GM19467 (cell line): ENCODE results near the gene POC1B.

Experiments
- ATAC-seq: cut with Tn5 transposase; IDR thresholded peaks from one replicate; pipeline ENCODE4 v1.9.1; 2021; ENCODE audit warnings: mild to moderate bottlenecking, moderate library complexity; ENCODE audit not compliant: unreplicated experiment

Gene POC1B

GRCh38 chr12:89497467-89497866 lies 28.4 kb downstream of the POC1B start:
- no peak for ATAC-seq

DNA sequence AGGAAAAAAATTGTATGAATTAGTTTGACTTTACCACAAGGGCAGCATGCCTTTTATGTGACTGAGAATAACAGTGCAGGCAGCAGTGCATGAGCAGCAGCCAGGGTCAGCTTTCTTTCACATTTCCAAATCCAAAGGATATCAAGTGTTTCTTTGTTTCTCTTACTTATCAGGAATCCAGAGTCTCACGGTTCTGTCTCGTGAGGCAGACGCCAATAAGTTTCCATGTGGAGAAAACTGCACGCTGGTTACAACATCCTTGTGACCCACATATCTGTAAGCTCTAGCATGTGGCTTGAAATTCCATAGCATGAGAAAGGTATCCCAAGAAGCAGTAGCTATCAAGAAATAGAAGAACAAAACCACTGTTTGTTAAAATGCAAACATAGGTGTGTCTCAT lies 28.8 kb downstream of the POC1B start:
- ATAC-seq: no peak

- ATAC-seq: peak; percentile 45
Observed at GRCh38 chr12:89494411-89495231, 31.2 kb downstream of the POC1B start.

GRCh38 chr12:89493670-89494302 lies 32.1 kb downstream of the POC1B start:
- ATAC-seq: no peak

GRCh38 chr12:89492883-89493282 lies 33.0 kb downstream of the POC1B start:
- no peak for ATAC-seq

GRCh38 chr12:89490922-89491321 lies 34.9 kb downstream of the POC1B start:
- no peak for ATAC-seq

- ATAC-seq: no peak
Observed at GRCh38 chr12:89486264-89486663, 39.6 kb downstream of the POC1B start.

GRCh38 chr12:89484470-89484869 lies 41.4 kb downstream of the POC1B start:
- no peak for ATAC-seq

DNA sequence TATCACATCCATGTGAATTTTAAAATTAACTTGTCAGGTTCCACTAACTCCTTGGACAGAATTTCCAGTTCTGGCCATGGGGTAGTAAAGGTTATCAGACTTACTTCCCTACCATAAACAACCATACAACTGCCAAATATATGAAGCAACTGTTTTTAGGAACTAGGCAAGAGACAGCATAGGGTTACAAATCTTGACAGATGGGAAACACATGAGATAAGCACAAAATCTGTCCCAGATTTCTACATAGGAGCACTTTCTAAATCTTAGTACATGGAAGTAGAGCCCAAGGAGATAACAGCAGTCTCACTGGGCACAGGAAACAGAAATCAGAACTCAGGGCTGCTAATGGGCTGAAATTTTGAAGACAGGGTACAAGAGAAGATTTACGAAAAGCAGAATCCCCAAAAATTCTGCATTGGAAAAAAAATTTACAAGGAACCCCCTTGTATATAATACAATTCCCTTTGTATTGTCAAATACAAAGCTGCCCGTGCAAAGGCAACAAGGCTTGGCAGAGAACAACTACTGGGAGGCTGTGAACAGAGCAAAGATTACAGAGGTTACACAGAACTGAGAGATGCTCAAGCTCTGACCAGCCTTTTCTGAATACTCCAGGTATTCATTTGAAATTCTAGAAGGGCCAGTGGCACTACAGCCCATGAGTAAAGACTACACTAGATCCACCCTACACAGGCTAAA lies 44.5 kb downstream of the POC1B start:
- no peak for ATAC-seq

DNA sequence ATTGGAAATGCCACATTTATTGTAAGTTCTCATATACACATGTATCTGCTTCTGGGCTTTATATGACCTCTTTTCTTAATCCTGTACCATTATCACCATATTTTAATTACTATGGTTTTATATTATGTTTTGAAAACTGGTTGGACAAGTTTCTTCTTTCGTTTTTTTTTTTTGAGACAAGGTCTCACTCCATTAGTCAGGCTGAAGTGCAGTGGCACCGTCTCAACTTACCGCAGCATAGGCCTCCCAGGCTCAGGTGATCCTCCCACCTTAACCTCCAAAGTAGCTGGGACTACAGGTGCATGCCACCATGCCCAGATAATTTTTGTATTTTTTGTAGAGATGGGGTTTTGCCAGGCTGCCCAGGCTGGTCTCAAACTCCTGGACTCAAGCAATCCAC lies 45.9 kb downstream of the POC1B start:
- no peak for ATAC-seq

DNA sequence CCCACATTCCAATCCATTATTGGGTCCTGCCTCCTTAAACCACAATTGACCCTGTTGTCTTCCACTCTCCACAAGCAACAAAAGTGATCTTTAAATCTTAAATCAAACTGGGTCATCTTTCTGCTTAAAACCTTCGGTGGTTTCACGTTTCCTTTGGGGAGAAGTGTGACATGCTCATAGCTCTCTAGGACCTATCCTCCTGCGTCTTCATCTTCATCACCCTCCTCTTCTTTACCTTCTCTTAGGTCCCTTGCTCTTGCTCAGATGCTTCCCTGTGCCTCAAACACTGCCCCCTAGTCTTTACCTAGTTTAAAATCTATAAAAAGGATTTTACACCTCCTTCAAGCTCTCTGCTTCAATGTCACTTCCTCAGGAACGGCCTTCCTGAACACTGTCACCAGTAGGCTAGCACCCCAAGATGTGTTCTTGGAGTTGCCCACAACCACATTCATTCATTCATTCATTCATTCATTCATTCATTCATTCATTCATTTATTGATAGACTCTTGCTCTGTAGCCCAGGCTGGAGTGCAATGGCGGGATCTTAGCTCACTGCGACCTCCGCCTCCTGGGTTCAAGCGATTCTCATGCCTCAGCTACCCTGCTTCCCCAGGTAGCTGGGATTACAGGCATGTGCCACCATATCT lies 48.1 kb downstream of the POC1B start:
- ATAC-seq: no peak

DNA sequence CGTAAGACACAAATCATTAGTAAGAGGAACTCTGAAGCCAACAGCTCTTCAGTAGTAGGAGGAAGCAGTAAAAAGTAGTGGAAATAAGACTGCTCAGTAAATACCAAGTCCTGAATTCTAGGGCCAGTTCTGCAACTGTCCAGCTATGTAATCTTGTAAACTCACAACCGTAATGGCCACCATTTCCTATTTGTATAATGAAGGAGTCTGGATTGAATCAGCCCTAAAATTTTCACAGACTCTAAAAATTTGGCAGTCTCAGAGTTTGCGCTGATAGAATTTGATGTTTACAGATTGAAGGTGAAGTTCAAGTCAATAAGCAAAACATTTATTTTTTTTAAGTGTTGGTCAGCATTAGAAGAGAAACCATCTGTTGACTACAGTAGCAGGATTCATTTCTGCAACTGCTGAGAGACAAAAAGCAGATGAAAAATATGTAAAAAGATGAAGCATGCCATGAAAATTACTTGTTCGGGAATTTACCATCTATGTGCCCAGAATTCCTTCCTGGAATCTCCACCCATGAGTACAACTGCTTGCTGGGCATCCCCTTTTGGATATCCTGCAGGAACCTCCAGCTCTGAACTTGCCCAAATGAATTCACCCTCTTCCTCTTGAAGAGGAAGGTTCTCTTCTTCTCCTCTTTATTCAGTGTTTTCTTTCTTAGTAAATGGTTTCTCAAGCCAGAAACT lies 48.8 kb downstream of the POC1B start:
- no peak for ATAC-seq

DNA sequence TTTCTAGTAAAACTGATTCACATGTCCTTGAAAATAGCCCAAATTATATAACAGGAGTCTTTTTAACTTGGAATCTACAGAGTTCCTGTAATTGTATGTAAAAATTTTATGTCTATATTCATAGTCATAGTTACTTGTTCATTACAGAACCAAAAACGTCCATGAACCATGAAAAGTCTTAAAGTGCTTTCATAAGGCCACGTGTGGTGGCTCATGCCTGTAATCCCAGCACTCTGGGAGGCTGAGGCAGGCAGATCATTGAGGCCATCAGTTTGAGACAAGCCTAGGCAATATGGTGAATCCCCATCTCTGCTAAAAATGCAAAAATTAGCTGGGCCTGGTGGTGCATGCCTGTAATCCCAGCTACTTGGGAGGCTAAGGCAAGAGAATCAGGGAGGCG lies 49.6 kb downstream of the POC1B start:
- ATAC-seq: no peak

- peak; percentile 48 for ATAC-seq
Observed at GRCh38 chr12:89475203-89475990, 50.5 kb downstream of the POC1B start.

GRCh38 chr12:89474615-89475014 lies 51.2 kb downstream of the POC1B start:
- ATAC-seq: no peak

- no peak for ATAC-seq
Observed at GRCh38 chr12:89472508-89472907, 53.3 kb downstream of the POC1B start.

- ATAC-seq: peak; percentile 50
Observed at GRCh38 chr12:89470741-89471509, 54.9 kb downstream of the POC1B start.

DNA sequence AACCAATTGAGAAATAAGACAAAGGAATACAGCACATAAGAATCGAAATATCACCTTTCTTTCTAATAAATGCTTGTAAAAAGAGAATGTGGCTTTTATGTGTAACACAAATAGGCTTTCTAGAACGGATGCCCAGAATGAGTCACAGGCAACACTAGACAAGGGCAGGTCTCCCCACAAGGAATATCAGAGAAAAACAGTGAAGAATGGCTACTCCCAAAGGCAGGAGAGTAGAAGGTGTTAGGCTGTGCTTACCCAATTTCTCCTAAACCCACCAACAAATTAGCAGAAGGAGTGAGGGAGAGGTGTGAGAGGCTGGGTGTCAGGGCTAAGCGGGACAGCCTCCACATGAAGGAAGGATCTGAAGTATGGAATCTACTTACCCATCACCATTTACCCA lies 56.5 kb downstream of the POC1B start:
- ATAC-seq: peak; percentile 43

DNA sequence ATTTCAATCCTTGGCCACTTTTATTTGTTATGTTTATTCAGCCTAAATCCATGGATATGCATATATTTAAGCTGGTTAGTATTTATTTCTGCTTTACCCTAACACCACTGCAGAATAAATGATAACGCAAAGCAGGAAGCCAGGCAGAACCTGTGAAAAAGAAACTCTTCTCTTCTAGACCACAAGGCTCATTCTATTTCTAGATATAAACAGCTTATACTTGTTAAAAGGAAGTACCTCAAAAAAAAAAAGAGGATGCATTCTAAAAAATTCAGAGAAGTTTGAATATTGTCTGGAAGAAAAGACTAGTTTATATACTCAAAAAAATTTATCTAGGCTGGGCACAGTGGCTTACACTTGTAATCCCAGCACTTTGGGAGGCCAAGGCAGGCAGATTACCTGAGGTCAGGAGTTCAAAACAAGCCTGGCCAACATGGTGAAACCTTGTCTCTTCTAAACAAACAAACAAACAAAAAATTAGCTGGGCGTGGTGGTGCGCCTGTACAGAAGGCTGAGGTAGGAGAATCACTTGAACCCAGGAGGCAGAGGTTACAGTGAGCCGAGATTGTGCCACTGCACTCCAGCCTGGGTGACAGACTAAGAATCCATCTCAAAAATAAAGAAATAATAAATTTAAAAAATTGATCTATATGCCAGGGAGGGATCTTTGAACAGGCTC lies 57.1 kb downstream of the POC1B start:
- ATAC-seq: peak; percentile 80
